ENCODE data around the gene TRIM38.
"Not testable (repeated sequence)": the region's sequence is repeated elsewhere in the genome, so short reads cannot be mapped to it uniquely, and the experiment has no call there.

The TRIM38 gene

GRCh38 chr6:26000366-26001144 is 38.0 kb downstream of the TRIM38 start:
- no peak overlapping the region for H3K27ac ChIP-seq
- no peak for DNase-seq (ENCODE audit: low read depth, low spot score)

- no peak for DNase-seq (ENCODE audit: low read depth, low spot score)
- H3K27ac ChIP-seq, result no peak overlapping the region
Measured at GRCh38 chr6:26003102-26003694, 40.6 kb downstream of the TRIM38 start.

- no peak overlapping the region for H3K27ac ChIP-seq
- no peak for DNase-seq (ENCODE audit: low read depth, low spot score)
Measured at GRCh38 chr6:26006086-26006939, 43.7 kb downstream of the TRIM38 start.

GRCh38 chr6:26006940-26007305 is 44.3 kb downstream of the TRIM38 start:
- DNase-seq (ENCODE audit: low read depth, low spot score); H3K27ac ChIP-seq: not testable (repeated sequence)

- DNase-seq (ENCODE audit: low read depth, low spot score), result no peak
- no peak overlapping the region for H3K27ac ChIP-seq
Measured at GRCh38 chr6:26008470-26008869, 45.9 kb downstream of the TRIM38 start.

GRCh38 chr6:26009817-26010216 is 47.2 kb downstream of the TRIM38 start:
- no peak overlapping the region for H3K27ac ChIP-seq
- DNase-seq (ENCODE audit: low read depth, low spot score), result no peak

- no peak for DNase-seq (ENCODE audit: low read depth, low spot score)
- H3K27ac ChIP-seq, result no peak overlapping the region
Measured at GRCh38 chr6:26012061-26012460, 49.5 kb downstream of the TRIM38 start.

- not testable (repeated sequence) for DNase-seq (ENCODE audit: low read depth, low spot score); H3K27ac ChIP-seq
Measured at GRCh38 chr6:26014386-26014785, 51.8 kb downstream of the TRIM38 start.

GRCh38 chr6:26016245-26016962 is 53.8 kb downstream of the TRIM38 start:
- no peak for DNase-seq (ENCODE audit: low read depth, low spot score)
- peak overlapping the region; percentile 64 for H3K27ac ChIP-seq

- DNase-seq (ENCODE audit: low read depth, low spot score), result no peak
- peak overlapping the region; percentile 64 for H3K27ac ChIP-seq
Measured at GRCh38 chr6:26016963-26017631, 54.5 kb downstream of the TRIM38 start.

GRCh38 chr6:26017632-26017966 is 55.0 kb downstream of the TRIM38 start:
- DNase-seq (ENCODE audit: low read depth, low spot score), result peak; percentile 70
- H3K27ac ChIP-seq, result peak overlapping the region; percentile 64

- DNase-seq (ENCODE audit: low read depth, low spot score), result no peak
- H3K27ac ChIP-seq, result peak overlapping the region; percentile 91
Measured at GRCh38 chr6:26019261-26019830, 56.7 kb downstream of the TRIM38 start.

GRCh38 chr6:26019967-26020328 is 57.3 kb downstream of the TRIM38 start:
- peak overlapping the region; percentile 91 for H3K27ac ChIP-seq
- DNase-seq (ENCODE audit: low read depth, low spot score), result no peak

GRCh38 chr6:26020329-26021000 is 57.9 kb downstream of the TRIM38 start:
- DNase-seq (ENCODE audit: low read depth, low spot score), result peak; percentile 74
- peak overlapping the region; percentile 91 for H3K27ac ChIP-seq

- peak overlapping the region; percentile 91 for H3K27ac ChIP-seq
- DNase-seq (ENCODE audit: low read depth, low spot score), result no peak
Measured at GRCh38 chr6:26021001-26021349, 58.4 kb downstream of the TRIM38 start.

- DNase-seq (ENCODE audit: low read depth, low spot score), result no peak
- H3K27ac ChIP-seq, result peak overlapping the region; percentile 91
Measured at GRCh38 chr6:26021350-26022131, 58.9 kb downstream of the TRIM38 start.

- no peak for DNase-seq (ENCODE audit: low read depth, low spot score)
- peak overlapping the region; percentile 91 for H3K27ac ChIP-seq
Measured at GRCh38 chr6:26022132-26022472, 59.5 kb downstream of the TRIM38 start.

GRCh38 chr6:26022737-26023136 is 60.1 kb downstream of the TRIM38 start:
- peak overlapping the region; percentile 91 for H3K27ac ChIP-seq
- no peak for DNase-seq (ENCODE audit: low read depth, low spot score)

- no peak for DNase-seq (ENCODE audit: low read depth, low spot score)
- no peak overlapping the region for H3K27ac ChIP-seq
Measured at GRCh38 chr6:26024651-26025046, 62.0 kb downstream of the TRIM38 start.
